PC-9 (cell line): Measurements from ENCODE around the gene HSPB7. TPM values are rescaled to one million over a fixed set of nuclear protein-coding genes. Genes with fewer than 3 reads are reported as not detected.

Experiments used
- BruUV-seq: library from RNA; stranded (reverse); fragments of 400-500 nt; replicated peaks from 2 replicates; lab custom pipeline; 2021; lab: Mats Ljungman, UMichigan
- CTCF ChIA-PET: fragments of 300-600 bp; sonication (Branson Sonifier 250); formaldehyde crosslinking; loops from one replicate; lab custom pipeline; 2022; ENCODE audit warnings: antibody characterized with exemption; lab: Charles Lee
- POLR2A ChIA-PET: fragments of 300-600 bp; sonication (Branson Sonifier 250); formaldehyde crosslinking; loops from one replicate; lab custom pipeline; 2022; ENCODE audit warnings: antibody characterized with exemption; ENCODE audit not compliant: unreplicated experiment; lab: Charles Lee
- DNase-seq, 2 experiments: peaks; one replicate each; pipeline versions ENCODE4 v3.0.0 to v3.0.0-alpha.2; 2015 to 2022; ENCODE audit warnings: mixed read lengths in 1 of 2
- H2AFZ ChIP-seq: fragments of 200-600 bp; sonication (generic); 2 replicates; pipeline ENCODE4 v1.8.1; 2017; ENCODE audit warnings: antibody characterized with exemption
- H3F3A ChIP-seq: fragments of 200-600 bp; sonication (generic); 2 replicates; pipeline ENCODE4 v1.8.1; 2017; ENCODE audit warnings: antibody characterized with exemption, mild to moderate bottlenecking, low read depth; ENCODE audit not compliant: insufficient read depth
- H3K27ac ChIP-seq: fragments of 200-600 bp; sonication (generic); 2 replicates; pipeline ENCODE4 v1.6.1; 2016; ENCODE audit warnings: mixed run types
- H3K27me3 ChIP-seq: fragments of 200-600 bp; sonication (generic); 2 replicates; pipeline ENCODE4 v1.6.1; 2016; ENCODE audit warnings: low read depth, mixed run types; ENCODE audit not compliant: insufficient read depth
- H3K36me3 ChIP-seq: fragments of 200-600 bp; sonication (generic); 2 replicates; pipeline ENCODE4 v1.6.1; 2016; ENCODE audit warnings: low read depth, mixed run types
- H3K4me1 ChIP-seq: fragments of 200-600 bp; sonication (generic); replicated peaks from 2 replicates; pipeline ENCODE4 v1.6.1; 2016; ENCODE audit warnings: mixed run types; ENCODE audit not compliant: insufficient read depth
- H3K4me2 ChIP-seq: fragments of 200-600 bp; sonication (generic); 2 replicates; pipeline ENCODE4 v1.6.1; 2017; ENCODE audit warnings: mixed run types
- H3K4me3 ChIP-seq: fragments of 200-600 bp; sonication (generic); 2 replicates; pipeline ENCODE4 v1.6.1; 2016; ENCODE audit warnings: mixed run types
- H3K79me2 ChIP-seq: fragments of 200-600 bp; sonication (generic); 2 replicates; pipeline ENCODE4 v1.6.1; 2017; ENCODE audit warnings: low read depth, mixed run types
- H3K9me2 ChIP-seq: fragments of 200-600 bp; sonication (generic); 2 replicates; pipeline ENCODE4 v1.8.1; 2017; ENCODE audit warnings: mild to moderate bottlenecking; ENCODE audit not compliant: insufficient read depth
- H3K9me3 ChIP-seq: fragments of 200-600 bp; sonication (generic); 2 replicates; pipeline ENCODE4 v1.8.1; 2016; ENCODE audit warnings: low read depth; ENCODE audit not compliant: insufficient read depth
- H4K20me1 ChIP-seq: fragments of 200-600 bp; sonication (generic); 2 replicates; pipeline ENCODE4 v1.8.1; 2017; ENCODE audit not compliant: insufficient read depth
- EZH2 ChIP-seq: fragments of 200-600 bp; sonication (generic); IDR thresholded peaks from 2 replicates; pipeline ENCODE4 v1.8.0; 2017; ENCODE audit warnings: antibody characterized with exemption, low read depth
- intact Hi-C: fragments of 100-400 bp; cut with micrococcal nuclease; formaldehyde crosslinking; loops from one replicate; pipeline ENCODE4 v1.10.0; 2022; ENCODE audit not compliant: unreplicated experiment
- total RNA-seq: library from RNA; stranded (reverse); gene quantifications from 2 replicates; pipeline ENCODE4 v1.2.3, GENCODE V29; 2021
- TF ChIP-seq, protein P1 (sequence below): fragments of 200-600 bp; sonication (generic); conservative IDR thresholded peaks from 2 replicates; pipeline ENCODE4 v1.6.1; 2017; ENCODE audit warnings: mixed run types, antibody characterized with exemption, mild to moderate bottlenecking, moderate library complexity

The HSPB7 gene
- total RNA-seq, 1 experiment from 2014 or later, result not detected

DNA sequence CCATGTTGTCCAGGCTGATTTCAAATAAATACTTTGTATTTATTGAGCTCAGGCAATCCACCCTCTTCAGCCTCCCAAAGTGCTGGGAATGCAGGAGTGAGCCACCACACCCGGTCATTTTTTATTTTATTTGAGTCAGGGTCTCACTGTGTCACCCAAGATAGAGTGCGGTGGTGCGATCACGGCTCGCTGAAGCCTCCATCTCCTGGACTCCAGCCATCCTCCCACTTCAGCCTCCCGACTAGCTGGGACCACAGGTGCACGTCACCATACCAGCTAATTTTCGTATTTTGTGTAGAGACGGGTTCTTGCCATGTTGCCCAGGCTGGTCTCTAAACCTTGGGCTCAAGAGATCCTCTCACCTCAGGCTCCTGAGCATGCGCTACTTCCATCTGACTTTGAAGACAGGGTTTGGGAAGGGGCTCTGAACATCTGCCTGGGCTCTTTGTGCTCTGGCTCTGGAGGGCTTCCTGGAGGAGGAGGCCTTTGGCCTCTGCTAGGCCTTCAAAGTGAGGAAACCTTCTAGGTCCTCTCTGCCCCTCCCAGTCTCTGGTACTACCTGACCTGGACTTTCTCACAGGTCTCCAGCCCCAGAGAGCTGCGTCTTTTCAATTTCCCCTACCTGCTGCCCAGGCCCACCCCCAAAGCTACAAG is 5.8 kb downstream of the HSPB7 start:
- H3K9me2 ChIP-seq, result no peaks in the 10 kb centered on the region
- TF ChIP-seq, protein P1, sequence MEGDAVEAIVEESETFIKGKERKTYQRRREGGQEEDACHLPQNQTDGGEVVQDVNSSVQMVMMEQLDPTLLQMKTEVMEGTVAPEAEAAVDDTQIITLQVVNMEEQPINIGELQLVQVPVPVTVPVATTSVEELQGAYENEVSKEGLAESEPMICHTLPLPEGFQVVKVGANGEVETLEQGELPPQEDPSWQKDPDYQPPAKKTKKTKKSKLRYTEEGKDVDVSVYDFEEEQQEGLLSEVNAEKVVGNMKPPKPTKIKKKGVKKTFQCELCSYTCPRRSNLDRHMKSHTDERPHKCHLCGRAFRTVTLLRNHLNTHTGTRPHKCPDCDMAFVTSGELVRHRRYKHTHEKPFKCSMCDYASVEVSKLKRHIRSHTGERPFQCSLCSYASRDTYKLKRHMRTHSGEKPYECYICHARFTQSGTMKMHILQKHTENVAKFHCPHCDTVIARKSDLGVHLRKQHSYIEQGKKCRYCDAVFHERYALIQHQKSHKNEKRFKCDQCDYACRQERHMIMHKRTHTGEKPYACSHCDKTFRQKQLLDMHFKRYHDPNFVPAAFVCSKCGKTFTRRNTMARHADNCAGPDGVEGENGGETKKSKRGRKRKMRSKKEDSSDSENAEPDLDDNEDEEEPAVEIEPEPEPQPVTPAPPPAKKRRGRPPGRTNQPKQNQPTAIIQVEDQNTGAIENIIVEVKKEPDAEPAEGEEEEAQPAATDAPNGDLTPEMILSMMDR, result no peak
- TF ChIP-seq EZH2, result no peak
- intact Hi-C loops, result loop anchor here (1.0 to 5.0 kb wide), 2 partner anchors 65 to 355 kb away; partner anchors contain the start of gene SZRD1
- POLR2A ChIA-PET, result interaction anchor here (0.7 kb wide), 1 partner anchor 178 kb away, joined by 7 read pairs; no protein-coding TSS in a partner anchor
- H4K20me1 ChIP-seq, result no peaks in the 10 kb centered on the region
- H3K79me2 ChIP-seq, result no peaks in the 10 kb centered on the region
- CTCF ChIA-PET, result interaction anchor here (0.6 kb wide), 1 partner anchor 252 kb away, joined by 3 read pairs; no protein-coding TSS in a partner anchor
- no peaks in the 10 kb centered on the region for H3K9me3 ChIP-seq
- H3K27ac ChIP-seq, result no peak overlapping the region
- no peaks in the 10 kb centered on the region for H3K36me3 ChIP-seq
- no peak for DNase-seq
- H3K4me1 ChIP-seq, result peaks cover 5% of the 10 kb centered on the region; the same call in 1 of the 2 replicates
- TSS peak; percentile 59 for BruUV-seq
- no peaks in the 10 kb centered on the region for H3K27me3 ChIP-seq
- peak overlapping the region; percentile 67 for H3K4me2 ChIP-seq
- peak overlapping the region; percentile 52; the same call in 1 of the 2 replicates for H3K4me3 ChIP-seq
- peaks cover 10% of the 10 kb centered on the region; the same call in 1 of the 2 replicates for H3F3A ChIP-seq
- H2AFZ ChIP-seq, result no peak overlapping the region

DNA sequence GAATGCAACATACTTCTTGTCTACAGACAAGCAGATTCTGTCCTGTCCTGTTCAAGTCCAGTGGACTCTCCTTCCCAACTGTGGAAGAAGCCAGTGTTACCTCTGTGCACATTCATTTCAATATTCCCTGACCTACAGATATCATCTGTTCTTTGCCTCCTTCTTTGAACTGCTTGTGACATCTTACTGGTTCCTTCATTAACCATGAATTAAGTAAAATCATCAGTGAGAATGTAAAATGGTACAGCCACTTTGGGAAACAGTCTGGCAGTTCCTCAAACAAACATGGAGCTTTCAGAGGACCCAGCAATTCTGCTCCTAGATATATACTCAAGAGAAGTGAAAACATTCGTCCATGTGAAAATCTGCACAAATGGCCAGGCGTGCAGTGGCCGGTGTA is 7.0 kb downstream of the HSPB7 start:
- Histone ChIP-seq H3K9me2 (no peaks in the 10 kb centered on the region), H3K79me2 (no peaks in the 10 kb centered on the region), H3K9me3 (no peaks in the 10 kb centered on the region), H3F3A (peaks cover 10% of the 10 kb centered on the region; the same call in 1 of the 2 replicates), H3K4me3 (no peak overlapping the region), H2AFZ (no peak overlapping the region), H3K4me2 (no peak overlapping the region), H3K36me3 (no peaks in the 10 kb centered on the region), H3K4me1 (peaks cover 5% of the 10 kb centered on the region; the same call in 1 of the 2 replicates), H3K27ac (no peak overlapping the region), H3K27me3 (no peaks in the 10 kb centered on the region), H4K20me1 (no peaks in the 10 kb centered on the region)
- CTCF ChIA-PET, result no interaction called here
- POLR2A ChIA-PET, result no interaction called here
- no peak for DNase-seq
- intact Hi-C loops, result loop anchor here (5.0 kb wide), 1 partner anchor 356 kb away; the partner anchor contains the start of gene SZRD1
- BruUV-seq, result no TSS peak
- TF ChIP-seq EZH2, result no peak
- TF ChIP-seq, protein P1, result no peak

DNA sequence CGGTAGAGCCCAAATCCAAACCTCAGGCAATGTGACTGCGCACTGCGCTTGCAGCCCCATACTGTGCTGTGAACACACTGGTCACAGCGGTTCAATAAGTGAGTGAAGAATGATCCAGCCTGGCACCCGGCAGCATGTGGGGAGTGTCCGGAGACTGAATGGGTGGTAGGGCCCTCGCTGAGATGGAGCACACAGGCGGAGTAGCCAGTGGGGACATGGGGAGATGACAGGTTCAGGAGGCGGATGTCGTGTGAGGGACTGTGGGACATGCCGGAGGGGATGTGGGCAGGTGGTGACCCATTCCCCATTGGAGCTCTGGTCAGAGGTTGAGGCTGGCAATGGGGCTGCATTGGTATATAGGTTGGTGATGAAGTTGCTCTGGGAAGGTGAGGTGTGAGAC is 8.2 kb downstream of the HSPB7 start:
- POLR2A ChIA-PET, result no interaction called here
- Histone ChIP-seq H3K4me3 (no peak overlapping the region), H2AFZ (no peak overlapping the region), H3K9me2 (no peaks in the 10 kb centered on the region), H3K27ac (no peak overlapping the region), H3K27me3 (no peaks in the 10 kb centered on the region), H3F3A (peaks cover 10% of the 10 kb centered on the region; the same call in 1 of the 2 replicates), H3K4me1 (peaks cover 5% of the 10 kb centered on the region; the same call in 1 of the 2 replicates), H3K79me2 (no peaks in the 10 kb centered on the region), H3K9me3 (no peaks in the 10 kb centered on the region), H3K4me2 (no peak overlapping the region), H3K36me3 (no peaks in the 10 kb centered on the region), H4K20me1 (no peaks in the 10 kb centered on the region)
- intact Hi-C loops, result loop anchor here (1.0 to 5.0 kb wide), 6 partner anchors 23 to 358 kb away; partner anchors contain the start of genes FAM131C and SZRD1
- CTCF ChIA-PET, result interaction anchor here (0.8 to 1.0 kb wide), 2 partner anchors 46 to 353 kb away, joined by 4 to 5 read pairs; no protein-coding TSS in a partner anchor
- TF ChIP-seq EZH2, result no peak
- TF ChIP-seq, protein P1, result no peak
- BruUV-seq, result no TSS peak
- no peak for DNase-seq
